K562 (cell line): ENCODE measurements around the gene CDKN2B. TPM values are rescaled to one million over a fixed set of nuclear protein-coding genes. Genes with fewer than 3 reads are reported as not detected.

Experiments
- ATAC-seq: fragments of 200-7000 bp; cut with Tn5 transposase; 3 replicates; pipeline ENCODE4 v1.9.1; 2020; ENCODE audit warnings: moderate library complexity
- BruUV-seq: library from RNA; stranded (reverse); fragments of 400-500 nt; replicated peaks from 2 replicates; lab custom pipeline; 2021; lab: Mats Ljungman, UMichigan
- CTCF ChIA-PET: fragments of 300-600 bp; formaldehyde crosslinking; extraction: SDS; loops from one replicate; lab custom pipeline; 2021; ENCODE audit warnings: low intra/inter-chr PET ratio; lab: Yijun Ruan, JAX
- POLR2A ChIA-PET: fragments of 300-600, 350-650 bp; sonication (Branson Sonifier 250); formaldehyde crosslinking; extraction: SDS; loops from one replicate; lab custom pipeline; 2021; ENCODE audit warnings: antibody characterized with exemption, inconsistent platforms; lab: Yijun Ruan, JAX
- DNase-seq, 4 experiments: peaks; one replicate each; pipeline versions ENCODE4 v3.0.0 to v3.0.0-alpha.2; 2011 to 2018; ENCODE audit warnings: low spot score in 3 of 4, mixed read lengths in 3 of 4; ENCODE audit errors: extremely low read depth in 1 of 4
- FAIRE-seq: peaks from 2 replicates; lab custom pipeline; 2011; peaks lifted over from hg19 to GRCh38; lab: Jason Lieb, UNC
- H2AFZ ChIP-seq: 2 replicates; pipeline ENCODE4 v1.6.0; 2011; ENCODE audit warnings: low read depth, low read length, control low read depth, inconsistent platforms
- H3K27ac ChIP-seq: fragments of 200-600 bp; 3 replicates; pipeline ENCODE4 v1.8.0; 2011; ENCODE audit warnings: low read depth, mild to moderate bottlenecking, control low read depth, inconsistent platforms, low read length, moderate library complexity, mixed read lengths; ENCODE audit errors: extremely low read depth
- H3K27me3 ChIP-seq, 2 experiments: fragments of 300-600 bp in 1 of 2; 2 replicates in 1 of 2; 3 replicates in 1 of 2; pipeline versions ENCODE4 v1.6.0 to v1.8.0; 2011; ENCODE audit warnings: inconsistent platforms in 2 of 2, low read length in 2 of 2, mild to moderate bottlenecking in 1 of 2, mixed read lengths in 1 of 2, moderate library complexity in 1 of 2; ENCODE audit not compliant: control insufficient read depth in 2 of 2, insufficient read depth in 2 of 2
- H3K36me3 ChIP-seq: fragments of 300-600 bp; 3 replicates; pipeline ENCODE4 v1.8.0; 2011; ENCODE audit warnings: mild to moderate bottlenecking, low read length, inconsistent platforms; ENCODE audit not compliant: control insufficient read depth, insufficient read depth
- H3K4me1 ChIP-seq, 2 experiments: fragments of 200-600 bp in 1 of 2; replicated peaks in 1 of 2; 2 replicates in 1 of 2; 3 replicates in 1 of 2; pipeline versions ENCODE4 v1.5.1 to v1.8.0; 2011; ENCODE audit warnings: inconsistent platforms in 2 of 2, low read length in 2 of 2, mild to moderate bottlenecking in 1 of 2, mixed read lengths in 1 of 2, moderate library complexity in 1 of 2; ENCODE audit not compliant: control insufficient read depth in 2 of 2, insufficient read depth in 2 of 2
- H3K4me2 ChIP-seq: 2 replicates; pipeline ENCODE4 v1.6.1; 2011; ENCODE audit warnings: low read length, control low read depth, inconsistent platforms, mixed read lengths; ENCODE audit not compliant: insufficient read depth
- H3K4me3 ChIP-seq: fragments of 200-600 bp; sonication (generic), shearing (Covaris generic); 2 replicates; pipeline ENCODE4 v1.5.1; 2016; ENCODE audit warnings: control low read depth, inconsistent platforms
- H3K79me2 ChIP-seq: fragments of 200-600 bp; 3 replicates; pipeline ENCODE4 v1.8.0; 2011; ENCODE audit warnings: low read length, inconsistent platforms; ENCODE audit not compliant: control insufficient read depth, insufficient read depth
- H3K9ac ChIP-seq, 2 experiments: 2 replicates each; pipeline versions ENCODE4 v1.6.0 to v1.6.1; 2011; ENCODE audit warnings: low read depth in 2 of 2, low read length in 2 of 2, control low read depth in 1 of 2, inconsistent platforms in 1 of 2, mild to moderate bottlenecking in 1 of 2, mixed read lengths in 1 of 2; ENCODE audit not compliant: insufficient read depth in 1 of 2
- H3K9me1 ChIP-seq: one replicate; pipeline ENCODE4 v1.6.0; 2011; ENCODE audit warnings: inconsistent platforms, mild to moderate bottlenecking, low read length, moderate library complexity; ENCODE audit not compliant: control insufficient read depth, insufficient read depth
- H3K9me3 ChIP-seq: replicated peaks from 2 replicates; pipeline ENCODE4 v1.5.1; 2011; ENCODE audit warnings: low read depth, low read length, inconsistent platforms; ENCODE audit not compliant: control insufficient read depth, insufficient read depth
- H4K20me1 ChIP-seq: replicated peaks from 2 replicates; pipeline ENCODE4 v1.6.1; 2011; ENCODE audit warnings: low read length, inconsistent platforms, mixed read lengths; ENCODE audit not compliant: control insufficient read depth, insufficient read depth
- BRD9 ChIP-seq: fragments of 450-650 bp; IDR thresholded peaks from 2 replicates; pipeline ENCODE4 v1.6.1; 2018; ENCODE audit warnings: low read depth; ENCODE audit not compliant: partially characterized antibody
- DPF2 ChIP-seq: fragments of 450-650 bp; IDR thresholded peaks from 2 replicates; pipeline ENCODE4 v1.6.1; 2016
- E2F3 ChIP-seq: fragments of 250-450 bp; sonication (Bioruptor Pico); IDR thresholded peaks from 2 replicates; pipeline ENCODE4 v1.4.0; 2020; ENCODE audit warnings: mild to moderate bottlenecking
- EHMT2 ChIP-seq: fragments of 450-650 bp; IDR thresholded peaks from 2 replicates; pipeline ENCODE4 v1.6.1; 2018; ENCODE audit warnings: antibody characterized with exemption
- EP300 ChIP-seq: IDR thresholded peaks from 2 replicates; pipeline ENCODE4 v1.6.1; 2012; ENCODE audit warnings: low read length, improper control_type of control experiment
- MED1 ChIP-seq: sonication (generic); formaldehyde crosslinking; IDR thresholded peaks from 2 replicates; pipeline ENCODE4 v1.8.1; 2023; ENCODE audit warnings: missing genetic modification reagents, borderline replicate concordance
- NCOA4 ChIP-seq: fragments of 450-650 bp; IDR thresholded peaks from 2 replicates; pipeline ENCODE4 v1.6.1; 2018; ENCODE audit warnings: mild to moderate bottlenecking; ENCODE audit not compliant: partially characterized antibody
- POLR2AphosphoS5 ChIP-seq: IDR thresholded peaks from 2 replicates; pipeline ENCODE4 v1.6.1; 2011; ENCODE audit warnings: mild to moderate bottlenecking, low read depth, low read length, moderate library complexity; ENCODE audit not compliant: control insufficient read depth, insufficient read depth
- RBM17 ChIP-seq: fragments of 200-400 bp; formaldehyde crosslinking; IDR thresholded peaks from 2 replicates; pipeline ENCODE4 v1.6.1; 2017; ENCODE audit warnings: low read depth, mild to moderate bottlenecking, low read length, borderline replicate concordance
- SMAD1 ChIP-seq: fragments of 150-350 bp; IDR thresholded peaks from 2 replicates; pipeline ENCODE4 v1.6.1; 2014; ENCODE audit warnings: low read length, low read depth; ENCODE audit not compliant: partially characterized antibody
- SREBF2 ChIP-seq: sonication (generic); formaldehyde crosslinking; IDR thresholded peaks from 2 replicates; pipeline ENCODE4 v1.4.0; 2020; ENCODE audit warnings: mild to moderate bottlenecking, missing genetic modification reagents
- ZNF212 ChIP-seq: fragments of 450-650 bp; formaldehyde crosslinking; IDR thresholded peaks from 2 replicates; pipeline ENCODE4 v1.4.0; 2020; ENCODE audit warnings: mild to moderate bottlenecking
- ZNF217 ChIP-seq: sonication (generic); formaldehyde crosslinking; IDR thresholded peaks from 2 replicates; pipeline ENCODE4 v1.8.0; 2022; ENCODE audit warnings: mild to moderate bottlenecking, missing genetic modification reagents
- ZNF324 ChIP-seq: fragments of 250-450 bp; sonication (Bioruptor Pico); IDR thresholded peaks from 2 replicates; pipeline ENCODE4 v1.4.0; 2020; ENCODE audit warnings: mild to moderate bottlenecking
- ZNF408 ChIP-seq: fragments of 250-450 bp; sonication (Bioruptor Pico); IDR thresholded peaks from 2 replicates; pipeline ENCODE4 v1.4.0; 2020; ENCODE audit warnings: low read depth, mild to moderate bottlenecking, moderate library complexity
- WGBS: fragments of 100-300 bp; shearing (Covaris generic); methylation state at CpG from one replicate; pipeline ENCODE4 v1.1.6; 2016; ENCODE audit warnings: low coverage, mixed read lengths; ENCODE audit not compliant: insufficient coverage; ENCODE audit errors: missing lambda C conversion rate; 5-methylcytosine and 5-hydroxymethylcytosine counted together
- in situ Hi-C: fragments of 300-500 bp; cut with MboI; formaldehyde crosslinking; loops from 4 replicates; pipeline ENCODE4 v1.15.0; 2018; ENCODE audit warnings: inconsistent platforms, mixed read lengths
- intact Hi-C: fragments of 100-400 bp; cut with micrococcal nuclease; formaldehyde crosslinking; loops from 2 replicates; pipeline ENCODE4 v1.14.2; 2022
- polyA plus RNA-seq, 8 experiments: library from polyadenylated mRNA; depleted of rRNA in 4 of 8; stranded (reverse) in 5 of 8; unstranded in 3 of 8; fragments of >200 nt; fragmentation: Nextera tagmentation in 2 of 8; fragmentation: Illumina TruSeq in 1 of 8; extraction: Ambion mirVana in 2 of 8; extraction: Trizol in 1 of 8; gene quantifications; 2 replicates each; pipeline versions ENCODE4 v1.2.1 to v1.2.3, GENCODE V29; 2011 to 2014; ENCODE audit warnings: inconsistent platforms in 1 of 8, missing spikeins in 1 of 8
- total RNA-seq, 7 experiments: library from RNA; depleted of rRNA in 6 of 7; stranded (reverse); fragments of >200 nt in 6 of 7; fragmentation: Illumina TruSeq in 2 of 7; extraction: Trizol in 2 of 7; gene quantifications; 2 replicates each; pipeline versions ENCODE4 v1.2.1 to v1.2.3, GENCODE V29; 2011 to 2021; ENCODE audit warnings: low replicate concordance in 1 of 7
- TF ChIP-seq, protein P1 (sequence below): fragments of 250-450 bp; sonication (Bioruptor Pico); IDR thresholded peaks from 2 replicates; pipeline ENCODE4 v1.5.0; 2021

The CDKN2B gene
- total and polyA plus RNA-seq, 9 of the 15 experiments (the other 6 are each of a cell fraction or from before 2014, with no cell fraction given), result not detected

DNA sequence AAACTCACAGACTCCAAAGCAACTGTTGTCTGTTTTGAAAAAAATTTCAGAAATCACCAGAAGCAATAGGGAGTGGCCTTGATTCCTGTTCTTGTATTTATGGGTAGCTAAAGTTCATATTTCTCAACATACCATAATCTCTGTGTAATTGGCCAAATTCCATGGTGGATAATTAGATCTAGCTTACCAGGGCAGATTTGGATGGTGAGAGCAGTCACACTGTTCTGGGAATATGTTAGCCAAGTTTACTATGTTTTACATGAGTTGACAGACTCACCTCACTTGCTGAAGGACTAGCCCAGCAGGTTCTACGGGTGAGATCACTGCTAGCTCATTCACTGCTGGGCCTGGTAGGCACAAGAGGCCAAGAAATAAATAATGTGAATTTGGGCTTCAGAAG is 32.7 kb upstream of the CDKN2B start:
- no peak for ATAC-seq
- WGBS, result no CpG with 5 or more reads among the region's 1 CpG
- Histone ChIP-seq H3K4me2 (no peak overlapping the region), H3K4me1 (no peaks in the 10 kb centered on the region), H3K79me2 (no peaks in the 10 kb centered on the region), H3K27me3 (no peaks in the 10 kb centered on the region), H3K9ac (no peak overlapping the region), H3K4me3 (no peak overlapping the region), H3K27ac (no peak overlapping the region), H2AFZ (no peak overlapping the region), H3K9me1 (no peaks in the 10 kb centered on the region), H4K20me1 (no peaks in the 10 kb centered on the region), H3K36me3 (no peaks in the 10 kb centered on the region), H3K9me3 (no peaks in the 10 kb centered on the region)
- BruUV-seq, result no TSS peak
- intact Hi-C loops, result no loop called here
- DNase-seq, result no peak
- in situ Hi-C loops, result no loop called here
- no peak for TF ChIP-seq SREBF2 (CRISPR knock-in tag)
- CTCF ChIA-PET, result no interaction called here
- FAIRE-seq, result no peak
- POLR2A ChIA-PET, result no interaction called here

GRCh38 chr9:22041344-22041743 is 32.2 kb upstream of the CDKN2B start:
- H3K9ac ChIP-seq, result no peak overlapping the region
- H3K27ac ChIP-seq, result no peak overlapping the region
- no peaks in the 10 kb centered on the region for H3K9me3 ChIP-seq
- no peaks in the 10 kb centered on the region for H3K79me2 ChIP-seq
- no peak overlapping the region for H3K4me2 ChIP-seq
- no peaks in the 10 kb centered on the region for H4K20me1 ChIP-seq
- DNase-seq, result no peak
- no peak for ATAC-seq
- no TSS peak for BruUV-seq
- no peaks in the 10 kb centered on the region for H3K27me3 ChIP-seq
- no peak overlapping the region for H3K4me3 ChIP-seq
- no peak for FAIRE-seq
- TF ChIP-seq EP300, result no peak
- no peak for TF ChIP-seq ZNF408 (CRISPR knock-in tag)
- no peak for TF ChIP-seq ZNF324 (CRISPR knock-in tag)
- TF ChIP-seq, protein P1, sequence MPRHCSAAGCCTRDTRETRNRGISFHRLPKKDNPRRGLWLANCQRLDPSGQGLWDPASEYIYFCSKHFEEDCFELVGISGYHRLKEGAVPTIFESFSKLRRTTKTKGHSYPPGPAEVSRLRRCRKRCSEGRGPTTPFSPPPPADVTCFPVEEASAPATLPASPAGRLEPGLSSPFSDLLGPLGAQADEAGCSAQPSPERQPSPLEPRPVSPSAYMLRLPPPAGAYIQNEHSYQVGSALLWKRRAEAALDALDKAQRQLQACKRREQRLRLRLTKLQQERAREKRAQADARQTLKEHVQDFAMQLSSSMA, result no peak
- no peak for TF ChIP-seq POLR2AphosphoS5
- no peak for TF ChIP-seq BRD9
- TF ChIP-seq E2F3 (CRISPR knock-in tag), result no peak
- no peak for TF ChIP-seq DPF2
- TF ChIP-seq MED1 (CRISPR knock-in tag), result no peak
- TF ChIP-seq EHMT2, result no peak
- no peak for TF ChIP-seq RBM17
- no peak for TF ChIP-seq SMAD1
- no peak for TF ChIP-seq ZNF212 (CRISPR knock-in tag)
- TF ChIP-seq ZNF217 (CRISPR knock-in tag), result no peak
- no peak for TF ChIP-seq NCOA4
- in situ Hi-C loops (no loop called here), intact Hi-C loops (no loop called here)
- CTCF ChIA-PET, result no interaction called here
- H3K4me1 ChIP-seq, result no peaks in the 10 kb centered on the region
- H3K9me1 ChIP-seq, result no peaks in the 10 kb centered on the region
- no CpG with 5 or more reads among the region's 1 CpG for WGBS
- H2AFZ ChIP-seq, result no peak overlapping the region
- POLR2A ChIA-PET, result no interaction called here
- H3K36me3 ChIP-seq, result no peaks in the 10 kb centered on the region
